ENCODE results near the gene CEP290.
"Not testable (repeated sequence)": the region's sequence is repeated elsewhere in the genome, so short reads cannot be mapped to it uniquely, and the experiment has no call there.

The CEP290 gene

GRCh38 chr12:88035271-88035906 is 106.5 kb downstream of the CEP290 start:
- peak; percentile 56 for DNase-seq

GRCh38 chr12:88031161-88031560 is 110.7 kb downstream of the CEP290 start:
- not testable (repeated sequence) for DNase-seq

GRCh38 chr12:88029093-88029665 is 112.7 kb downstream of the CEP290 start, which contains the start of gene C12orf50:
TSS of gene C12orf50 (minus strand) at chr12:88029401. CDS start at chr12:88026962, 2,439 bp downstream.
- no peak for DNase-seq

GRCh38 chr12:88026196-88026595 is 115.7 kb downstream of the CEP290 start:
- DNase-seq, result no peak

GRCh38 chr12:88017964-88018363 is 123.9 kb downstream of the CEP290 start:
- no peak for DNase-seq

GRCh38 chr12:88015825-88016224 is 126.1 kb downstream of the CEP290 start:
- DNase-seq, result no peak

GRCh38 chr12:88011755-88012154 is 130.1 kb downstream of the CEP290 start:
- no peak for DNase-seq

GRCh38 chr12:88006351-88006750 is 135.5 kb downstream of the CEP290 start:
- DNase-seq, result no peak

GRCh38 chr12:88001327-88001726 is 140.6 kb downstream of the CEP290 start:
- DNase-seq, result no peak
